PC-3 (cell line): ENCODE data around the gene HSH2D. TPM values are rescaled to one million over a fixed set of nuclear protein-coding genes. Genes with fewer than 3 reads are reported as not detected.

ENCODE experiments used
- ATAC-seq: fragments of 200-7000 bp; cut with Tn5 transposase; 2 replicates; pipeline ENCODE4 v1.9.1; 2020; ENCODE audit warnings: mild to moderate bottlenecking, moderate library complexity
- BruUV-seq: library from RNA; stranded (reverse); fragments of 400-500 nt; replicated peaks from 2 replicates; lab custom pipeline; 2021; lab: Mats Ljungman, UMichigan
- CTCF ChIA-PET: fragments of 300-600 bp; sonication (Branson Sonifier 250); formaldehyde crosslinking; loops from one replicate; lab custom pipeline; 2022; ENCODE audit warnings: antibody characterized with exemption; lab: Charles Lee
- POLR2A ChIA-PET: fragments of 300-600 bp; sonication (Branson Sonifier 250); formaldehyde crosslinking; loops from one replicate; lab custom pipeline; 2022; ENCODE audit warnings: antibody characterized with exemption; ENCODE audit not compliant: unreplicated experiment; lab: Charles Lee
- DNase-seq: peaks from one replicate; pipeline ENCODE4 v3.0.0-alpha.2; 2015
- H2AFZ ChIP-seq: fragments of 300-600 bp; sonication (generic); 2 replicates; pipeline ENCODE4 v1.6.0; 2016; ENCODE audit warnings: antibody characterized with exemption, low read length
- H3F3A ChIP-seq: fragments of 300-600 bp; sonication (generic); one replicate; pipeline ENCODE4 v1.6.0; 2017; ENCODE audit warnings: antibody characterized with exemption, low read length, control low read depth, mild to moderate bottlenecking; ENCODE audit not compliant: unreplicated experiment
- H3K27ac ChIP-seq: fragments of 300-600 bp; sonication (generic); 2 replicates; pipeline ENCODE4 v1.5.1; 2016; ENCODE audit warnings: mild to moderate bottlenecking, low read length
- H3K27me3 ChIP-seq: fragments of 300-600 bp; sonication (generic); 2 replicates; pipeline ENCODE4 v1.6.1; 2016; ENCODE audit warnings: low read length, mixed read lengths
- H3K36me3 ChIP-seq: fragments of 300-600 bp; sonication (generic); 2 replicates; pipeline ENCODE4 v1.6.1; 2016; ENCODE audit warnings: low read depth, mixed run types, low read length, mixed read lengths
- H3K4me1 ChIP-seq: fragments of 300-600 bp; sonication (generic); 2 replicates; pipeline ENCODE4 v1.5.1; 2016; ENCODE audit warnings: low read length; ENCODE audit not compliant: insufficient read depth
- H3K4me2 ChIP-seq: fragments of 300-600 bp; sonication (generic); 2 replicates; pipeline ENCODE4 v1.6.0; 2016; ENCODE audit warnings: low read length
- H3K4me3 ChIP-seq: fragments of 300-600 bp; sonication (generic); 2 replicates; pipeline ENCODE4 v1.5.1; 2016; ENCODE audit warnings: mild to moderate bottlenecking, low read length, mixed read lengths
- H3K79me2 ChIP-seq: fragments of 300-600 bp; sonication (generic); 2 replicates; pipeline ENCODE4 v1.6.1; 2017; ENCODE audit warnings: low read length, mixed read lengths
- H3K9ac ChIP-seq: fragments of 300-600 bp; sonication (generic); 2 replicates; pipeline ENCODE4 v1.6.0; 2016; ENCODE audit warnings: mild to moderate bottlenecking, low read length
- H3K9me2 ChIP-seq: fragments of 300-600 bp; sonication (generic); replicated peaks from 2 replicates; pipeline ENCODE4 v1.6.1; 2016; ENCODE audit warnings: mixed run types, low read length, mixed read lengths
- H3K9me3 ChIP-seq: fragments of 300-600 bp; sonication (generic); 2 replicates; pipeline ENCODE4 v1.6.1; 2016; ENCODE audit warnings: low read length, mixed read lengths
- H4K20me1 ChIP-seq: fragments of 300-600 bp; sonication (generic); 2 replicates; pipeline ENCODE4 v1.6.1; 2016; ENCODE audit warnings: low read length, mixed read lengths
- CTCF ChIP-seq: fragments of 300-600 bp; sonication (generic); conservative IDR thresholded peaks from 2 replicates; pipeline ENCODE4 v1.5.1; 2017; ENCODE audit warnings: antibody characterized with exemption, low read depth, mild to moderate bottlenecking, low read length
- EZH2 ChIP-seq: fragments of 300-600 bp; sonication (generic); IDR thresholded peaks from one replicate; pipeline ENCODE4 v1.6.1; 2017; ENCODE audit warnings: antibody characterized with exemption, mild to moderate bottlenecking, low read length; ENCODE audit not compliant: unreplicated experiment
- EZH2phosphoT487 ChIP-seq: fragments of 300-600 bp; sonication (generic); IDR thresholded peaks from 2 replicates; pipeline ENCODE4 v1.6.1; 2018; ENCODE audit warnings: mild to moderate bottlenecking, antibody characterized with exemption, low read length, borderline replicate concordance
- intact Hi-C: fragments of 100-400 bp; cut with micrococcal nuclease; formaldehyde crosslinking; loops from 2 replicates; pipeline ENCODE4 v1.9.0; 2023
- total RNA-seq: library from RNA; depleted of rRNA; stranded (reverse); fragments of >200 nt; gene quantifications from 2 replicates; pipeline ENCODE4 v1.2.3, GENCODE V29; 2014

HSH2D gene
- total RNA-seq, 1 experiment from 2014 or later, result 14.5 TPM

- H3K27me3 ChIP-seq, result no peaks in the 10 kb centered on the region
- TSS peak; percentile 75 for BruUV-seq
Observed at GRCh38 chr19:16111909-16112752, 31.4 kb upstream of the HSH2D start.

GRCh38 chr19:16112778-16113177, 30.7 kb upstream of the HSH2D start:
- BruUV-seq, result no TSS peak
- Histone ChIP-seq H3K27me3 (no peaks in the 10 kb centered on the region), H3K36me3 (no peaks in the 10 kb centered on the region; the same call in 1 of the 2 replicates), H3K79me2 (peaks cover 59% of the 10 kb centered on the region), H3K27ac (no peak overlapping the region), H3F3A (no peaks in the 10 kb centered on the region), H3K9me2 (no peaks in the 10 kb centered on the region), H3K9me3 (no peaks in the 10 kb centered on the region), H4K20me1 (no peaks in the 10 kb centered on the region), H3K4me2 (peak overlapping the region; percentile 94), H2AFZ (no peak overlapping the region), H3K4me1 (peaks cover 15% of the 10 kb centered on the region), H3K4me3 (peak overlapping the region; percentile 96), H3K9ac (peak overlapping the region; percentile 96)
- ChIA-PET POLR2A (interaction anchor here (0.6 kb wide), 1 partner anchor 50 kb away, joined by 13 read pairs; no protein-coding TSS in a partner anchor), CTCF (no interaction called here)
- intact Hi-C loops, result no loop called here
- no peak for TF ChIP-seq EZH2phosphoT487
- ATAC-seq (no peak), DNase-seq (no peak)

More at GRCh38 chr19:16111909-16112752, 31.4 kb upstream of the HSH2D start:
- no peaks in the 10 kb centered on the region for H4K20me1 ChIP-seq
- H3K36me3 ChIP-seq, result no peaks in the 10 kb centered on the region; the same call in 1 of the 2 replicates
- H3K27ac ChIP-seq, result peak overlapping the region; percentile 48
- peaks cover 15% of the 10 kb centered on the region for H3K4me1 ChIP-seq
- peak overlapping the region; percentile 94 for H3K4me2 ChIP-seq
- intact Hi-C loops, result loop anchor here (1.0 to 2.0 kb wide), 7 partner anchors 19 to 73 kb away; partner anchors contain the start of gene FAM32A
- peak overlapping the region; percentile 96 for H3K9ac ChIP-seq
- ATAC-seq, result peak; percentile 2; the same call in 1 of the 2 replicates
- no peaks in the 10 kb centered on the region for H3K9me2 ChIP-seq
- POLR2A ChIA-PET, result interaction anchor here (0.5 to 0.6 kb wide), 2 partner anchors 33 to 50 kb away, joined by 8 to 13 read pairs; no protein-coding TSS in a partner anchor
- H2AFZ ChIP-seq, result peak overlapping the region; percentile 79
- peaks cover 54% of the 10 kb centered on the region for H3K79me2 ChIP-seq
- H3F3A ChIP-seq, result no peaks in the 10 kb centered on the region
- CTCF ChIA-PET, result interaction anchor here (0.5 kb wide), 2 partner anchors 69 to 70 kb away, joined by 3 to 4 read pairs; no protein-coding TSS in a partner anchor
- H3K4me3 ChIP-seq, result peak overlapping the region; percentile 96
- TF ChIP-seq CTCF (no peak), EZH2 (no peak), EZH2phosphoT487 (no peak)
- no peaks in the 10 kb centered on the region for H3K9me3 ChIP-seq
- DNase-seq, result no peak

GRCh38 chr19:16113727-16114126, 29.8 kb upstream of the HSH2D start:
- no peaks in the 10 kb centered on the region for H3F3A ChIP-seq

More at GRCh38 chr19:16113727-16114126, 29.8 kb upstream of the HSH2D start:
- Histone ChIP-seq H3K4me1 (peaks cover 15% of the 10 kb centered on the region), H2AFZ (no peak overlapping the region), H3K36me3 (peaks cover 7% of the 10 kb centered on the region), H3K9me2 (no peaks in the 10 kb centered on the region), H3K79me2 (peaks cover 59% of the 10 kb centered on the region), H4K20me1 (no peaks in the 10 kb centered on the region), H3K27ac (no peak overlapping the region), H3K4me3 (peak overlapping the region; percentile 7; the same call in 1 of the 2 replicates), H3K4me2 (peak overlapping the region; percentile 29; the same call in 1 of the 2 replicates), H3K9me3 (no peaks in the 10 kb centered on the region), H3K9ac (no peak overlapping the region), H3K27me3 (no peaks in the 10 kb centered on the region)
- DNase-seq (no peak), ATAC-seq (no peak)
- POLR2A ChIA-PET, result no interaction called here
- TF ChIP-seq EZH2phosphoT487 (no peak), EZH2 (no peak), CTCF (no peak)
- no TSS peak for BruUV-seq
- CTCF ChIA-PET, result no interaction called here
- intact Hi-C loops, result no loop called here
